Measurements from ENCODE around the gene PSENEN.

GRCh38 chr19:35775298-35776101, 30.0 kb downstream of the PSENEN start, which contains the start of gene ARHGAP33:
- TF ChIP-seq RARB (CRISPR knock-in tag; IDR thresholded peaks at IDR 0.05) (no peak), CSDC2 (CRISPR knock-in tag; IDR thresholded peaks at IDR 0.05) (no peak), ZNF565 (CRISPR knock-in tag; conservative IDR thresholded peaks at IDR 0.05; ENCODE audit: low read depth) (no peak)
- TF ChIP-seq, protein P1, sequence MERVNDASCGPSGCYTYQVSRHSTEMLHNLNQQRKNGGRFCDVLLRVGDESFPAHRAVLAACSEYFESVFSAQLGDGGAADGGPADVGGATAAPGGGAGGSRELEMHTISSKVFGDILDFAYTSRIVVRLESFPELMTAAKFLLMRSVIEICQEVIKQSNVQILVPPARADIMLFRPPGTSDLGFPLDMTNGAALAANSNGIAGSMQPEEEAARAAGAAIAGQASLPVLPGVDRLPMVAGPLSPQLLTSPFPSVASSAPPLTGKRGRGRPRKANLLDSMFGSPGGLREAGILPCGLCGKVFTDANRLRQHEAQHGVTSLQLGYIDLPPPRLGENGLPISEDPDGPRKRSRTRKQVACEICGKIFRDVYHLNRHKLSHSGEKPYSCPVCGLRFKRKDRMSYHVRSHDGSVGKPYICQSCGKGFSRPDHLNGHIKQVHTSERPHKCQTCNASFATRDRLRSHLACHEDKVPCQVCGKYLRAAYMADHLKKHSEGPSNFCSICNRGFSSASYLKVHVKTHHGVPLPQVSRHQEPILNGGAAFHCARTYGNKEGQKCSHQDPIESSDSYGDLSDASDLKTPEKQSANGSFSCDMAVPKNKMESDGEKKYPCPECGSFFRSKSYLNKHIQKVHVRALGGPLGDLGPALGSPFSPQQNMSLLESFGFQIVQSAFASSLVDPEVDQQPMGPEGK (CRISPR knock-in tag; IDR thresholded peaks at IDR 0.05; ENCODE audit: borderline replicate concordance): no peak

All from SK-N-SH treated with all-trans-retinoic acid at 6 μM for 48 hours (cell line).